Smooth muscle cell of the brain vasculature (primary cell): Measurements from ENCODE around the gene TLE5.
"Not testable (repeated sequence)": the region's sequence is repeated elsewhere in the genome, so short reads cannot be mapped to it uniquely, and the experiment has no call there.

Experiments used
- DNase-seq: peaks from one replicate; pipeline ENCODE4 v3.0.0-alpha.2; 2012; ENCODE audit warnings: low read depth, low spot score

The TLE5 gene

DNA sequence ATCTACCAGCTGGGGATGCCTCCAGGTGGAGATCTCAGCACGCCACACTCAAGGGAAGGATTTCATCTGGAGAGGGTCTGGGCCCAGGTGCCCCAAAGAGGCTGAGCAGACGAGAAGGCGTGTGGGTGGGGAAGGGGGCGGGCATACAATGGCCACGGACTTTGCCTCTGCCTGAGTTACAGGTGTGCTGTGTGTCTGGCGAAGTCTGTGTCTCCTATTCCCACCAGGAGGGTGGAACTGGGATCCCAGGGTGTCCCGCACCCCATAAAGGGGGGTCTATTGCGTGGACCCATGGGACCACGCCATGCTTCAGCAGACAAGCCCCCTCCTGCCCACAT, 36.8 kb downstream of the TLE5 start:
- no peak for DNase-seq

DNA sequence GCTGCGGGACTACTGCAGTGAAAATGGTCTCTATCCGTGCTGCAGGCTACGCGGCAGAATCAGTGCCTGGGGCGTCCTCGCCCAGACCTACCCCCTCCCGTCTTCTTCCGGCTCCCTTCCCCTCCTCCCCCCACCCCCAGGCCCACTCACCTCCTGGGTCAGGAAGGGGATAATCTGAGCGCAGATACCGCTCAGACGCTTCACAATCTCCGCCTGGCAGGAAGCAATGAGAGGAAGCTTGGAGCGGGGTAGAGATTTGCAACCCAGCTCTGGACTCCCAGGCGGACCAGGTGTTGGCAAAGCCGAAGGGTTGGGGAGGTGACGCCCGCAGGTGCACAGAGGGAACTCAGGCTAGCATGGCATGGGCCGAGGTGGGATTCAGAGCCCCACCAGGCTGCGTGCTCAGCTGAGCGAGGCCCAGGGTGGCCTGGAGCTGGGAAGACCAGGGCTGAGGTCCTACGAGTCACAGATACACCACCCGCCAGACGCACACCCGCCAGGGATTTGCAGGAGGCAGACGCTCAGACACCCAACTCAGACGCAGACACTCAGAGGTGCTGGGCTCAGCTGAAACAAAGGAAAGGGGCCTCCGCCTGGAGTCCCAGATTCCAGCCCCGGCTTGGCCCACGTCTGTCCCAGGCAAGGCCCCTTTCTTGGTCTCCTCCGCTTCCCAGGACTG, 37.3 kb downstream of the TLE5 start:
- DNase-seq, result no peak

DNA sequence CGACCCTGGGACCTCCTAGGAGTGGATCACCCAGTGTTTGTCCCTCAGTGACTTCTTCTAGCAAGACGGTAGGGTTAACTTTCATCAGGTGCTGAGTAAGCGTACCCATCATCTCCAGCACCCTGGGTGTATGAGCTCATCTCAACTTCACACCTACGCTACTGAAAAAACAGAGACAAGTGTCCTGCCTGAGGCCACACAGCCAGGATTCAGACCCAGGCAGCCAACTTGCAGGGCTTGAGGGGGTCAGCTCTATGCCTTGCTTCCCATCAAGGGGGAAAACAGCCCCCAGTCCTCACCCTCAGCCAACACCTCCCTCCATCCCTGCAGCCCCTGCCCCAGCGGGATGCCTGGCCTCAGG, 37.8 kb downstream of the TLE5 start:
- DNase-seq, result no peak

DNA sequence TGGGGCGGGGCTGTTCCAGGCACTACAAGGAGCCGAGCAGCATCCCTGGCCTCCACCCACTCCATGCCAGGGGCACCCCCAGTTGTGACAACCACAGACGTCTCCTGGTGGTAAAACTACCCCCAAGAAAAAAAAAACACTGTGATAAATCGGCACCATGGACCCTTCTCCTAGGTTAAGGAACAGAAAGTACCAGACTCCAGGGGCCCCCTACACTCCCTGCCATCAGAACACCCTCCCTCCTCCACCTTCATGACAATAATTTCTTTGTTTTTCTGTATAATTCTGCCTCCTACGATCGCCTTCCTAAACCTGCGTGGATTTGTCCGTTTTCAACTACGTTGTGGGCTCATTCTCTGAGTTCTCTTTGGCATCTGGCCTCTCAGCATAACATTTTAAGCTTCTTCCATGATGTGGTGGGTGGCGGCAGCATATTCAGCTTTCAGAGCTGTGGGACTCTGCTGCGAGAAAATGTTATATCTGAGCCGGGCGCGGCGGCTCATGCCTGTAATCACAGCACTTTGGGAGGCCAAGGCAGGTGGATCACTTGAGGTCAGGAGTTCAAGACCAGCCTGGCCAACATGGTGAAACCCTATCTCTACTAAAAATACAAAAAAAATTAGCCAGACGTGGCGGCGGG, 41.9 kb downstream of the TLE5 start:
- no peak for DNase-seq

DNA sequence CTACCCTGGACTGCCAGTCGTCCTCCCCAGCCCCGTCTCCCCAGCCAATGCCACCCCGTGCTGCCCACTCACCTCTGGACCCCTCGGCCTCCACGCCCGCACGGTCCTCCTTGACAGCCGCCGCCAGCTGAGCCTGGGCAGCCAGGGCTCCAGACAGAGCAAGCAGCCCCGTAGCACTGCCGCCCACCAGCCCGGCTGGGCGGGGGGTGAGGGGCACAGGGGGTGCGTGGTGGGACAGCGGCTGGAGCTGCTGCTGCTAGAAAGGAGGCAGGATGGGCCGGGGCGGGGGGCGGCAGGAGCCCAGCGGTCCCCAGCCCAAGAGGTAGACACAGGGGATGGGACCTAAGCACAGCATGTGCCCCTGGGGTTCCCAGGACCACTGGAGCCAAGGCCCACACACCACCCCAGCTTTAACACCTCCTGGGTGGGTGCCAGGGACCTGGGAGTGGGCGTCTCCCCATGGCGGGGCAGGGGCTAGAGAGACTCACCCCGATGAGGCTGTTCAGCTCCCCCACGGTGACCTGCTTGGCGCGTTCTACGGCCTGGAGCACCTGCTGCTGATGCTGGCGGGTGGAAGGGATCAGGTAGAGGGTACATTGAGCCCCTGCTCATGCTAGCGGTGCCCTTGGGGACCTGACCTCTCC, 43.0 kb downstream of the TLE5 start:
- DNase-seq, result no peak

DNA sequence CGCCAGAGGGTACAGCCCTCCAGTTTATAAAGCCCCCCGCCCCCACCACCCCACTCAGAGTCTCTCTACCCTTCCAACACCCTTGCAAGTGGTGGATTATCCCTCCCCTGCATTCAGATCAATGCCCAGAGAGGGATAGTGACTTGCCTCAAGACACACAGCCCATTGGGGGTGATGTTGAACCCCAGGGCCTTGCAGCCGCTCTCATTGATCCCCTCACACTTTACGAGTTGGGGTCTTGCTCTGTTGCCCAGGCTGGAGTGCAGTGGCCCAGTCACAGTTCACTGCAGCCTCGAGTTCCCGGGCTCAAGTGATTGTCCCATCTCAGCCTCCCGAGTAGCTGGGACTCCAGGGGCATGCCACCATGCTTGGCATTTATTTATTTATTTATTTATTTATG, 44.4 kb downstream of the TLE5 start:
- DNase-seq, result no peak

DNA sequence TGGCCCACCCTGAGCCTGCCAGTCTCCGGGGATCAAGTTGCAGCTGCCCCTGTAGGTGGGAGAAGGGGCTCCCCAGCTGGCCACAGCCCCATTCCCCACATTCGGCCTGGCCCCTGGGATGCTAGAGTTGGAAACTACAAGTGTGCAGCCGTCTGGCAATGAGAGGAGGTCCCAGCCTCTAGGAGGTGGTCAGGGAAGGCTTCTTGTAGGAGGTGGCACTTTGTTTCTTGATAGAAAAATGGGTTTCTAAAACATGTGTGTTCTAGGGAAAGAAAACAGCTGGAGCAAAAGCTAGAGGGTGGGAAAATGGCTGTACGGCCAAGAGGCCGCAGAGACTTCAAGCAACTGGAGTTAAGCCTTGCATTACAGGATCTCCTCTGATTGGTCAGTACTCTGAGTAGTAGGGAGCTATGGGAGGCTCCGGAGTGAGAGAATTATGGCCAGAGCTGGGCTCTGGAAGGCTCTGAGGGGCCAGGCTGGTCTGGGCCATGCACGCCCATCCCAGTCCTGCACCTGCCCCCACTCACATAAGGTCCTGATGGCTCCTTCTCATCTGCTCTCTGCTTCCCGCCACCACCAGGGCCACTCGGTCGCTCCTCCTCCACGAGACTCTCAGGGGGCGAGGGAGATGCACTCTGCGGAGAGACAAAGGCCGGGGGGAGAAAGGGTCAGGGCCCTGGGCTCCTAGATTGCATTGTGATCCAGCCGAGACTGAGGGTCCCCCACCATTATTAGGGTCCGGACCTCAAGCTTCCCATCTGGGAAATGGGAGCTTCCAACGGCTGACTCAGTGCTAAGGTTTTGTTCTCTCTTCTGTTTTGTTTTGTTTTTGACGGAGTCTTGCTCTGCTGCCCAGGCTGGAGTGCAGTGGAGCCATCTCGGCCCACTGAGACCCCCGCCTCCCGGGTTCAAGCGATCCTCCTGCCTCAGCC, 46.9 kb downstream of the TLE5 start:
- no peak for DNase-seq

DNA sequence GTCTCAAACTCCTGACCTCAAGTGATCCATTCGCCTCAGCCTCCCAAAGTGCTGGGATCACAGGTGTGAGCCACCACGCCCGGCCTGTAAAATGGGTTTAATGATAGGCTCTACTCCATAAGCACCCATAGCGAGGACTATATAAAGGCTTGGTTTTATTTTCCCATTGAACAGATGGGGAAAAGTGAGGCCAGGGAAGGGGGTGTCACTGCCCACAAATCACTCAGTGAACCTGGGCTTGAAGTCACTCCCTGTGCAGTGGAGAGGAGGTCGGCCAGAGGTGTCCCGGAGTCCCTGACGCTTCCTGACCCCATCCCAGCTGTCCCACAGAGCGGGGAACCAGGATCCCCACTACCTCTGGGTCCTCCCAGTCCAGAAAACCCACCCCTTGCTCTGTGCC, 48.2 kb downstream of the TLE5 start:
- no peak for DNase-seq

DNA sequence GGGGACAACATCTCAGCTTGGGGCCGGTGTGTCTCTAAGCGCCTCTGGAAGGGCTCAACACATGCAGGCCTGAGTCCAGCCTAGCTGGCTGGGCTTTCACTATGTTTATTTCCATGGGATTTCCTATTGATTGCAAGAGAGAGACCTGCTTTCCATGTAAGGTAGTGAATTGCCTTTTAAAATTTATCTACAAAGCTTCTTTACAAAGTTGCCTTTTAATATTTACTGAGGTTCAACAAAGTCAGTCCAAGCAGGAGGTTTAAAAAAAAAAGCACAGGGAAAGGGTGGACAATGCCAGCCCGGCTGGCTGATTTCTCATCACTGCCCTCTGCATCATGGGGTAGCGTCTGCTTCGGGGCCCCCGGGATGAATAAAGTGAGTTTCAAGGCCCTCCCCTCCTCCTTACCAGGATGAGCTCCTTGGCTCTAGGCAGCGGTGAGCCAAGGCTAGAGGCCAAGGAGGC, 49.0 kb downstream of the TLE5 start:
- DNase-seq, result no peak

DNA sequence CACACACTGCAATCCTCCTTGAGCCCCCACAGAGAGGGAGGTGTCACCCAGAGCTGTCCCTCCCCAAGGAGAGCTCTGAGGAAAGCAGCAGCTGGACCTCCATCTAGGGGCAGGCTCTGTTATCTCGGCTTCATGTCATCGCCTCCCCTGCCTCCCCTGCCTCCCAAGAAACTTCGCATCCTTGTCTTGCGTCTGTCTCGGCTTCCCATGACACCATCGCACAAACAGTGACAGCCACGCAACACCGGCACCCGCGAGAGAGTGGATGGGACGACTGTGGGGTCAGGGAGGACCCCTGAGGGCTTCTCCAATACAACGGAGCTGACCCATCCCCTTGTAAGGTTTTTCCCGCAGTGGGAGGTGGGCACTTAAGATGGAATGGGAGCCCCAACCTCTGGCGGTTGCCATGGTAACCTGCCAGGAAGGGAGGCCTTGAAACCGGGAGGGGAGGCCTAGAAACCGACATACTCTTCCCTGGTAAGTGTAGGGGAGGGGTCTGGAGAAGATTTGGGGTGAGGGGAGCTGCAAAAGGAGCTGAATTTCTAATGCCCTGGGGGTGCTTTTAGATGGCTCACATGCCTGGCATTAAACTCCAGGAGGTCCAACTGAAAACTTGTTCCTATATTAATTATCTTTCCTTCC, 49.6 kb downstream of the TLE5 start:
- DNase-seq, result no peak

DNA sequence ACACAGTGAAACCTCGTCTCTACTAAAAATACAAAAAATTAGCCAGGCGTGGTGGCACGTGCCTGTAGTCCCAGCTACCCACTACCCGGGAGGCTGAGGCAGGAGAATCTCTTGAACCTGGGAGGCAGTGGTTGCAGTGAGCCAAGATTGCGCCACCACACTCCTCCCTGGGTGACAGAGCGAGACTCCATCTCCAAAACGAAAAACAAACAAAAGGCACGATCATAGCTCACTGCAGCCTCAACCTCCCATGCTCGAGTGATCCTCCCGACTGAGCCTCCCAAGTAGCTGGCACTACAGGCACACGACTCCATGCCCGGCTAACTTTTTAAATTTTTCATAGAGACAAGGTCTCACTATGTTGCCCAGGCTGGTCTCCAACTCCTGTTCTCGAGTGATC, 50.2 kb downstream of the TLE5 start:
- DNase-seq, result not testable (repeated sequence)

DNA sequence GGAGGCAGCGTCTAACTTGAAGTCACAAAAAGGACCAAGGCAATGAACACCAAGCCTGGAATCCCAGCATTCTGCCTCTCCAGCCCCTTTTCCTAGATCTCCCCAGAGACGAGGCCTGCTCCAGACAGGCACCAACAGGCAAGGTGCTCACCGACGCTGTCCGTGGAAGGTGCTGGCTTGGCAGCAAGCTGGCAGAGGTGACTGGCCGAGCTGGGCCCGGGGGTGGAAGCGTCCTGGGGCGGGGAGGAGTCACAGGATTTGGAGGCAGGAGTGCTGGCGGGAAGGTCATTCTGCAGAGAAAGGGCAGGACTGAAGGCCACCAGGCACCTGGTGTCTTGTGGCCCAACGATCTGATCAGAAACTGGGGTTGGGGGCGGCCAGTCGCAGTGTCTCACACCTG, 51.4 kb downstream of the TLE5 start:
- DNase-seq, result no peak

DNA sequence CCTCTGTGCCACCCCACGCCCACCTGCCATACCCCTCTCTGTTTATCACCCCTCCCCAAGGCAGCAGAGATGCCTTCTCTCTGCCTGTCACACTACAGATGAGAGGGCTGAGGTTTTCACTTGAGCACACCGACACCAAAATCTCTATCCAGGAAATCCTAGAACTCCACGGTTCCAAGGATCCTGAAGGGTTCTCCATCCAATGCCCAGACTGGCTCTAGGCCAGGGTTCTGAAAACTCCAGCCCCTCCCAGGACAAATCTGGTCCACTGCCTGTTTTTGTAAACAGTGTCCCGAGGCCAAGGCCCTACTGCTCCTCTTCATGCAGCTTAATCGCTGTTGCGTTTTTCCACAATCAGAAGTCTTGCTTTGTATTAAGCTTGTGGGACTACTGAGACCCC, 53.3 kb downstream of the TLE5 start:
- DNase-seq, result no peak

DNA sequence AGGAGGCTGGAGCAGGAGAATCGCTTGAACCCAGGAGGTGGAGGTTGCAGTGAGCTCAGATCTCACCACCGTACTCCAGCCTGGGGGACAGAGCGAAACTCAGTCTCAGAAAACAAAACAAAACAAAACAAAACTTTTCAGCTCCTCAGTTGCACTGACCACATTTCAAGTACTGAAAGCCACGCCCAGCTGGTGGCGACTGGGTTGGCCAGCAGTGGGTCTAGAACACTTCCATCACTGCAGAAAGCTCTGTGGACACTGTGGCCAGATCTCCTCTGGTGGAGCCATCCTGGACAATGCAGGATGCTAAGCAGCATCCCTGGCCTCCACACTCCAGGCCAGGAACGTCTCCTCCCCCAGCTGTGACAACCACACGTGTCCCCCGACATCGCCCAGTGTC, 54.3 kb downstream of the TLE5 start:
- no peak for DNase-seq

DNA sequence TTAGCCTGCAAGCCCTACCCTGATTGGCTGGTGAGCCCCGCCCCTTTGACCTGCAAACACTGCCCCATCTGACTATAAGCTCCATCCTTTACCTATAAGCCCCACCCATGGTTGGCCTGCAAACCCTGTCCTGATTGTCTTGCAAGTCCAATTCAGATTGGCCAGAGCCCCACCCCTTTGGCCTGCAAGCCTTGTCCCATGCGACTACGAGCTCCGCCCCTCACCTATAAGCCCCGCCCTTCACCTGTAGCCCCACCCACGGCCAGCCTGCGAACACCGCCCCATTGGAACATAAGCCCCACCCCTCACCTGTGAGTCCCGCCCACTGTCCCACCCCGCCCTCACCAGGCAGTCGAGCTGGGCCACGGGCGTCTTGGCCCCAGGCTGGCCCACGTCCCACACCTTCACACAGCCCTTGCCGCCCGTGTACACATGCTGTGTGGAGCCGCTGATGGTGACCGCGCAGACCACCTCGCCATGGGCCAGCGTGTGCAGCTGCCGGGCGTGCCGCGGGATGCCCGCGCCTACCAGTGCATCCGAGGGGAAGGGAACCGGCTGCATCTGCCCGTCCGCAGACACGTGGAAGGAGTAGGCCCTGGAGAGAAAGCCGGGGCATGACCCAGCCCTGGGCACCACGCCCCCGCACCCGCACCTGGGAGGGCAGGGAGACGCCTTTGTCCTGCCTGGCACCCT, 56.1 kb downstream of the TLE5 start:
- DNase-seq, result no peak

DNA sequence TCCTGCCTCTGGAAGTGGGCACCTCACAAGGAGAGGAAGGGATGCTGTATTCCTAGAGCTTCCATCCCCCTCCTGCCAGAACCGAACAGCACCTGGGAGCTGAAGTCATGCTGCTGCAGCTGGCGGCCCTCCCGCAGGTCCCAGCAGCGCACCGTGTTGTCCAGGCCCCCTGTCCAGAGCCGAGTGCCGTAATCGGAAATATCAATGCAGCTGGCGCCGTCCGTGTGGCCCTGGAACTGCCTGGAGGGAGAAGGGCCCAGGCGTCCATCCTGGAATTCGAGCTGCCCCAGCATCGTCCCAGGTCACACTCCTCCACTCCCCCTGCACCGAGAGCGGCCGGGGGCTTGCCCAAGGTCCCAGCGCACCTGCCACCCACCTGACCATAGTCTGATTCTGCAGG, 57.0 kb downstream of the TLE5 start:
- DNase-seq, result no peak

DNA sequence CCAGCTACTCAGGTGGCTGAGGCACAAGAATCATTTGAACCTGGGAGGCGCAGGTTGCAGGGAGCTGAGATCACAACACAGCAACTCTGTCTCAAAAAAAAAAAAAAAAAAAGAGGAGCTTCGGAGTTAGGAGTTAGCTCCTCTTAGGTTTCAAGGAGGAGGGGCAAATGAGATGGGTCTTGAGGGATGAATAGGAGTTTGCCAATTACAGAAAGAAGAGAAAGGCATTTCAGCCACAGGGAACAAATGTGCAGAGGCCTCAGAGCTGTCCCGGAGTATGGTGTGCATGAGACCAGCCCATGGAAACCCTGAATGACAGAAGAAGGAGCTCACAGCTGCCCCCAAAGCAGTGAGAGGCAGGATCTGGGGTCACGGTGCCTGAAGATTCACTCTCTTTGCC, 57.8 kb downstream of the TLE5 start:
- DNase-seq, result no peak

DNA sequence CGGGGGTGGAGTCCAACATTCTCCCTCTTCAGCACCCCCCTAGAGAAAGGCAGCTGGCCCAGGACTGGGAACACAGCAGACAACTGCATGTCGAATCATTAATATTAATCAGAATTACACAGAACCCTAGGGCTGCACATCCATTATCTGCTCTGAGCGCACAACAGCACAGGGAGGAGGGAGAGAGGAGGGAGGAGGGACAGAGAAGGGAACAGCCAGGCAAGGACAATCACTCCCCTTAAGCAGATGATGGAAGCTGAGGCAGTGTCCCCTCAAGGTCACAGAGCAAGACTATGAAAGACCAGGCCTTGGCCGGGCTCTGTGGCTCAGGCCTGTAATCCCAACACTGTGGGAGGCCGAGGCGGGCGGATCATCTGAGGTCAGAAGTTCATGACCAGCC, 59.2 kb downstream of the TLE5 start:
- no peak for DNase-seq
